ENCODE data around the gene PRPF6. TPM values are rescaled to one million over a fixed set of nuclear protein-coding genes. Genes with fewer than 3 reads are reported as not detected.

Gene PRPF6
- total and polyA plus RNA-seq, 8 donors: 27.2 to 49.2 (median 35.7) TPM

- no peak for TF ChIP-seq CTCF (IDR thresholded peaks at IDR 0.05)
- no peak overlapping the region for H3K27ac ChIP-seq
- intact Hi-C loops (cut with DNase I): no loop called here
- DNase-seq (no peak), FAIRE-seq (no peak), ATAC-seq (no peak)
- H3K4me3 ChIP-seq: no peak overlapping the region
- no peaks in the 10 kb centered on the region for H3K9me3 ChIP-seq
- no peaks in the 10 kb centered on the region for H3K27me3 ChIP-seq
- H3K4me1 ChIP-seq: no peaks in the 10 kb centered on the region
- H3K36me3 ChIP-seq: no peaks in the 10 kb centered on the region
- WGBS, 2 donors: 54 to 57% methylated on average over 39 of the region's 39 CpGs
Observed at GRCh38 chr20:64056889-64057627, 76.1 kb downstream of the PRPF6 start.

- FAIRE-seq: no peak
- intact Hi-C loops (cut with DNase I): no loop called here
- ATAC-seq: peak; percentile 67 to 85 (median 78)
- Histone ChIP-seq H3K27me3 (no peaks in the 10 kb centered on the region), H3K36me3 (no peaks in the 10 kb centered on the region), H3K4me3 (no peak overlapping the region), H3K27ac (no peak overlapping the region), H3K9me3 (no peaks in the 10 kb centered on the region), H3K4me1 (peaks cover 0 to 4% (median 0%) of the 10 kb centered on the region in 3 donors)
- peak; percentile 81 to 90 (median 86) for TF ChIP-seq CTCF (IDR thresholded peaks at IDR 0.05)
- DNase-seq: peak in 5 of 6 donors; percentile 61 to 91 (median 81)
- WGBS, 2 donors: 24 to 28% methylated on average over 33 of the region's 33 CpGs
Observed at GRCh38 chr20:64057628-64058498, 76.9 kb downstream of the PRPF6 start.

GRCh38 chr20:64058536-64058935 is 77.6 kb downstream of the PRPF6 start:
- ATAC-seq: no peak
- Histone ChIP-seq H3K4me3 (no peak overlapping the region), H3K9me3 (no peaks in the 10 kb centered on the region), H3K27ac (no peak overlapping the region), H3K4me1 (peaks cover 0 to 4% (median 0%) of the 10 kb centered on the region in 3 donors), H3K27me3 (no peaks in the 10 kb centered on the region), H3K36me3 (no peaks in the 10 kb centered on the region)
- DNase-seq: no peak
- intact Hi-C loops (cut with DNase I): no loop called here
- FAIRE-seq: no peak
- 63 to 64% methylated on average over 12 of the region's 12 CpGs for WGBS, 2 donors
- no peak for TF ChIP-seq CTCF (IDR thresholded peaks at IDR 0.05)

- H3K4me3 ChIP-seq: peak overlapping the region; percentile 79 to 92 (median 87)
- peak in 1 of 4 donors; percentile 0 for ATAC-seq
- H3K27ac ChIP-seq: peak overlapping the region; percentile 51 to 83 (median 70)
- no peak for DNase-seq
- no peaks in the 10 kb centered on the region for H3K27me3 ChIP-seq
- intact Hi-C loops (cut with DNase I): no loop called here
- peaks cover 0 to 5% (median 4%) of the 10 kb centered on the region in 3 donors for H3K4me1 ChIP-seq
- no peak for FAIRE-seq
- H3K9me3 ChIP-seq: no peaks in the 10 kb centered on the region
- no peak for TF ChIP-seq CTCF (IDR thresholded peaks at IDR 0.05)
- H3K36me3 ChIP-seq: no peaks in the 10 kb centered on the region
- WGBS, 2 donors: 55 to 59% methylated on average over 5 of the region's 5 CpGs
Observed at GRCh38 chr20:64062276-64062595, 81.3 kb downstream of the PRPF6 start.
